ENCODE data around the gene MYO1A. TPM values are rescaled to one million over a fixed set of nuclear protein-coding genes. Genes with fewer than 3 reads are reported as not detected.

Gene MYO1A
- total RNA-seq, 1 donor from 2014 or later: 0.40 TPM

GRCh38 chr12:57033431-57033830, 16.5 kb downstream of the MYO1A start:
- Mint-ChIP-seq H3K27ac (ENCODE audit: unreplicated experiment) (no peak overlapping the region), H3K4me3 (no peak overlapping the region), H3K27me3 (ENCODE audit: low read depth) (peaks cover 5% of the 10 kb centered on the region), H3K36me3 (ENCODE audit: low read depth) (no peaks in the 10 kb centered on the region), H3K9me3 (no peaks in the 10 kb centered on the region), H3K4me1 (peaks cover 18% of the 10 kb centered on the region)
- no peak for DNase-seq (ENCODE audit: low read depth, low spot score)
- TF ChIP-seq CTCF (conservative IDR thresholded peaks at IDR 0.05): no peak

GRCh38 chr12:57031789-57032188, 18.1 kb downstream of the MYO1A start:
- H3K4me3 Mint-ChIP-seq: no peak overlapping the region
- H3K27ac Mint-ChIP-seq (ENCODE audit: unreplicated experiment): peak overlapping the region; percentile 72
- peaks cover 18% of the 10 kb centered on the region for H3K4me1 Mint-ChIP-seq
- no peaks in the 10 kb centered on the region for H3K9me3 Mint-ChIP-seq
- no peaks in the 10 kb centered on the region for H3K36me3 Mint-ChIP-seq (ENCODE audit: low read depth)
- TF ChIP-seq CTCF (conservative IDR thresholded peaks at IDR 0.05): no peak
- no peak for DNase-seq (ENCODE audit: low read depth, low spot score)
- peaks cover 6% of the 10 kb centered on the region for H3K27me3 Mint-ChIP-seq (ENCODE audit: low read depth)

GRCh38 chr12:57031138-57031725, 18.7 kb downstream of the MYO1A start:
- Mint-ChIP-seq H3K4me3 (no peak overlapping the region), H3K27ac (ENCODE audit: unreplicated experiment) (no peak overlapping the region), H3K36me3 (ENCODE audit: low read depth) (no peaks in the 10 kb centered on the region), H3K27me3 (ENCODE audit: low read depth) (peaks cover 12% of the 10 kb centered on the region), H3K4me1 (peaks cover 18% of the 10 kb centered on the region), H3K9me3 (no peaks in the 10 kb centered on the region)
- TF ChIP-seq CTCF (conservative IDR thresholded peaks at IDR 0.05): no peak
- no peak for DNase-seq (ENCODE audit: low read depth, low spot score)

GRCh38 chr12:57029457-57029856, 20.5 kb downstream of the MYO1A start:
- H3K4me1 Mint-ChIP-seq: peaks cover 18% of the 10 kb centered on the region
- no peak for TF ChIP-seq CTCF (conservative IDR thresholded peaks at IDR 0.05)
- no peak for DNase-seq (ENCODE audit: low read depth, low spot score)
- no peak overlapping the region for H3K27ac Mint-ChIP-seq (ENCODE audit: unreplicated experiment)
- H3K9me3 Mint-ChIP-seq: no peaks in the 10 kb centered on the region
- no peaks in the 10 kb centered on the region for H3K36me3 Mint-ChIP-seq (ENCODE audit: low read depth)
- H3K27me3 Mint-ChIP-seq (ENCODE audit: low read depth): peaks cover 16% of the 10 kb centered on the region
- no peak overlapping the region for H3K4me3 Mint-ChIP-seq

GRCh38 chr12:57027805-57028153, 22.1 kb downstream of the MYO1A start:
- H3K4me1 Mint-ChIP-seq: peaks cover 22% of the 10 kb centered on the region
- peaks cover 11% of the 10 kb centered on the region for H3K27me3 Mint-ChIP-seq (ENCODE audit: low read depth)
- no peak overlapping the region for H3K27ac Mint-ChIP-seq (ENCODE audit: unreplicated experiment)
- no peak overlapping the region for H3K4me3 Mint-ChIP-seq
- H3K9me3 Mint-ChIP-seq: no peaks in the 10 kb centered on the region
- DNase-seq (ENCODE audit: low read depth, low spot score): no peak
- H3K36me3 Mint-ChIP-seq (ENCODE audit: low read depth): no peaks in the 10 kb centered on the region
- no peak for TF ChIP-seq CTCF (conservative IDR thresholded peaks at IDR 0.05)

All from neural crest cell (in vitro differentiated cells).